PC-9 (cell line): ENCODE results near the gene DTNBP1. TPM values are rescaled to one million over a fixed set of nuclear protein-coding genes. Genes with fewer than 3 reads are reported as not detected.

Source experiments
- BruUV-seq: library from RNA; stranded (reverse); fragments of 400-500 nt; replicated peaks from 2 replicates; lab custom pipeline; 2021; lab: Mats Ljungman, UMichigan
- CTCF ChIA-PET: fragments of 300-600 bp; sonication (Branson Sonifier 250); formaldehyde crosslinking; loops from one replicate; lab custom pipeline; 2022; ENCODE audit warnings: antibody characterized with exemption; lab: Charles Lee
- POLR2A ChIA-PET: fragments of 300-600 bp; sonication (Branson Sonifier 250); formaldehyde crosslinking; loops from one replicate; lab custom pipeline; 2022; ENCODE audit warnings: antibody characterized with exemption; ENCODE audit not compliant: unreplicated experiment; lab: Charles Lee
- DNase-seq, 2 experiments: peaks; one replicate each; pipeline versions ENCODE4 v3.0.0 to v3.0.0-alpha.2; 2015 to 2022; ENCODE audit warnings: mixed read lengths in 1 of 2
- H2AFZ ChIP-seq: fragments of 200-600 bp; sonication (generic); 2 replicates; pipeline ENCODE4 v1.8.1; 2017; ENCODE audit warnings: antibody characterized with exemption
- H3F3A ChIP-seq: fragments of 200-600 bp; sonication (generic); 2 replicates; pipeline ENCODE4 v1.8.1; 2017; ENCODE audit warnings: antibody characterized with exemption, mild to moderate bottlenecking, low read depth; ENCODE audit not compliant: insufficient read depth
- H3K27ac ChIP-seq: fragments of 200-600 bp; sonication (generic); 2 replicates; pipeline ENCODE4 v1.6.1; 2016; ENCODE audit warnings: mixed run types
- H3K27me3 ChIP-seq: fragments of 200-600 bp; sonication (generic); 2 replicates; pipeline ENCODE4 v1.6.1; 2016; ENCODE audit warnings: low read depth, mixed run types; ENCODE audit not compliant: insufficient read depth
- H3K36me3 ChIP-seq: fragments of 200-600 bp; sonication (generic); 2 replicates; pipeline ENCODE4 v1.6.1; 2016; ENCODE audit warnings: low read depth, mixed run types
- H3K4me1 ChIP-seq: fragments of 200-600 bp; sonication (generic); replicated peaks from 2 replicates; pipeline ENCODE4 v1.6.1; 2016; ENCODE audit warnings: mixed run types; ENCODE audit not compliant: insufficient read depth
- H3K4me2 ChIP-seq: fragments of 200-600 bp; sonication (generic); 2 replicates; pipeline ENCODE4 v1.6.1; 2017; ENCODE audit warnings: mixed run types
- H3K4me3 ChIP-seq: fragments of 200-600 bp; sonication (generic); 2 replicates; pipeline ENCODE4 v1.6.1; 2016; ENCODE audit warnings: mixed run types
- H3K79me2 ChIP-seq: fragments of 200-600 bp; sonication (generic); 2 replicates; pipeline ENCODE4 v1.6.1; 2017; ENCODE audit warnings: low read depth, mixed run types
- H3K9me2 ChIP-seq: fragments of 200-600 bp; sonication (generic); 2 replicates; pipeline ENCODE4 v1.8.1; 2017; ENCODE audit warnings: mild to moderate bottlenecking; ENCODE audit not compliant: insufficient read depth
- H3K9me3 ChIP-seq: fragments of 200-600 bp; sonication (generic); 2 replicates; pipeline ENCODE4 v1.8.1; 2016; ENCODE audit warnings: low read depth; ENCODE audit not compliant: insufficient read depth
- H4K20me1 ChIP-seq: fragments of 200-600 bp; sonication (generic); 2 replicates; pipeline ENCODE4 v1.8.1; 2017; ENCODE audit not compliant: insufficient read depth
- CTCF ChIP-seq: fragments of 200-600 bp; sonication (generic); conservative IDR thresholded peaks from 2 replicates; pipeline ENCODE4 v1.6.1; 2017; ENCODE audit warnings: mixed run types, antibody characterized with exemption, mild to moderate bottlenecking, moderate library complexity
- EZH2 ChIP-seq: fragments of 200-600 bp; sonication (generic); IDR thresholded peaks from 2 replicates; pipeline ENCODE4 v1.8.0; 2017; ENCODE audit warnings: antibody characterized with exemption, low read depth
- intact Hi-C: fragments of 100-400 bp; cut with micrococcal nuclease; formaldehyde crosslinking; loops from one replicate; pipeline ENCODE4 v1.10.0; 2022; ENCODE audit not compliant: unreplicated experiment
- total RNA-seq: library from RNA; stranded (reverse); gene quantifications from 2 replicates; pipeline ENCODE4 v1.2.3, GENCODE V29; 2021

Gene DTNBP1
- total RNA-seq, 1 experiment from 2014 or later, result 9.1 TPM

- BruUV-seq, result no TSS peak
- no peaks in the 10 kb centered on the region for H4K20me1 ChIP-seq
- no peaks in the 10 kb centered on the region for H3K36me3 ChIP-seq
- intact Hi-C loops, result no loop called here
- no peaks in the 10 kb centered on the region for H3K9me3 ChIP-seq
- H3K4me3 ChIP-seq, result no peak overlapping the region
- CTCF ChIA-PET, result no interaction called here
- H2AFZ ChIP-seq, result no peak overlapping the region
- POLR2A ChIA-PET, result no interaction called here
- H3K4me2 ChIP-seq, result no peak overlapping the region
- no peak overlapping the region for H3K27ac ChIP-seq
- H3K27me3 ChIP-seq, result no peaks in the 10 kb centered on the region
- H3F3A ChIP-seq, result no peaks in the 10 kb centered on the region
- no peak for TF ChIP-seq EZH2
- TF ChIP-seq CTCF, result no peak
- H3K4me1 ChIP-seq, result no peaks in the 10 kb centered on the region
- no peaks in the 10 kb centered on the region for H3K9me2 ChIP-seq
- no peak for DNase-seq
- H3K79me2 ChIP-seq, result no peaks in the 10 kb centered on the region
Measured at GRCh38 chr6:15550546-15551123, 112.2 kb downstream of the DTNBP1 start.

DNA sequence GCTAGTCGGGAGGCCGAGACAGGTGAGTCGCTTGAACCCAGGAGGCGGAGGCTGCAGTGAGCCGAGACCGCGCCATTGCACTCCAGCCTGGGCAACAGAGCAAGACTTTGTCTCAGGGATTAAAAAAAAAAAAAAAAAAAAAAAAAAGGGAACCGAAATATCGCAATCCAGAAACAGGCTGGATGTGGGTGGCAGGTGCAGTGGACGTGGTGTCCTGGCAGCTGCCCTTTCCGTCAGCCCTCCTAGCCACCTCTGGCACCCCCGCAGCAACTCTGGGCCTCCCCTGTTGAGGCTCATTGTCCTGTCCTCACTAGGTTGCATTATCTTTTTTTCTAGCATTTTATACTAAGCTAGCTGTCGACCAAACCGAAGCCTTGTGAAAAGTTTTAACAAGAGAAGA is 113.5 kb downstream of the DTNBP1 start:
- Histone ChIP-seq H4K20me1 (no peaks in the 10 kb centered on the region), H3K9me3 (peaks cover 2% of the 10 kb centered on the region; the same call in 1 of the 2 replicates), H3K79me2 (no peaks in the 10 kb centered on the region), H3K4me3 (no peak overlapping the region), H2AFZ (no peak overlapping the region), H3K36me3 (no peaks in the 10 kb centered on the region), H3K9me2 (no peaks in the 10 kb centered on the region), H3K4me2 (no peak overlapping the region), H3K4me1 (no peaks in the 10 kb centered on the region), H3F3A (no peaks in the 10 kb centered on the region), H3K27me3 (no peaks in the 10 kb centered on the region), H3K27ac (no peak overlapping the region)
- no TSS peak for BruUV-seq
- ChIA-PET CTCF (no interaction called here), POLR2A (no interaction called here)
- no peak for TF ChIP-seq CTCF
- no peak for TF ChIP-seq EZH2
- DNase-seq, result no peak
- intact Hi-C loops, result no loop called here

DNA sequence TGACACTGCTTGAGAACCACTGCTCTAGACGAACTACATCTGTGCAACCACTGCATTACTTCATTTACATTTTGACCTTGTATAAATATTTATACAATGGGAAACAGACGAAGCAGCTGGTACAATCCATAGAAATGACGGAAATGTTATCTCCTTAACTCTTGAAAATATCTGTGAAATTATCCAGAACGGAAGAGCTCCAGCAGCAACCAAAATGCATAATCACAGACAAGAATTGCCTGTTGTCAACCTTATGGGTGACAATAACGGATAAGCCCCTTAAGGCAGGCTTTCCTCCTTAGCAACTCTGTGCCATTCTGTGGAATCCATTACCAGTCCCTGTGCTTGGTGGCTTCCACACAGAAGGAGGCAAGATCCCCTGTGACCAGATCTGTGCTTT is 115.4 kb downstream of the DTNBP1 start:
- TF ChIP-seq CTCF (no peak), EZH2 (no peak)
- no peaks in the 10 kb centered on the region for H3K4me1 ChIP-seq
- H2AFZ ChIP-seq, result no peak overlapping the region
- no peaks in the 10 kb centered on the region for H3K27me3 ChIP-seq
- no peak overlapping the region for H3K27ac ChIP-seq
- H3K9me2 ChIP-seq, result no peaks in the 10 kb centered on the region
- H3K4me2 ChIP-seq, result no peak overlapping the region
- H3K36me3 ChIP-seq, result no peaks in the 10 kb centered on the region
- H3K4me3 ChIP-seq, result no peak overlapping the region
- H3K9me3 ChIP-seq, result peaks cover 4% of the 10 kb centered on the region; the same call in 1 of the 2 replicates
- CTCF ChIA-PET, result no interaction called here
- H3F3A ChIP-seq, result no peaks in the 10 kb centered on the region
- no peak for DNase-seq
- POLR2A ChIA-PET, result no interaction called here
- no peaks in the 10 kb centered on the region for H3K79me2 ChIP-seq
- no peaks in the 10 kb centered on the region for H4K20me1 ChIP-seq
- intact Hi-C loops, result no loop called here
- BruUV-seq, result no TSS peak
